ENCODE measurements around the gene RPUSD1.

RPUSD1 gene

GRCh38 chr16:739560-740458 lies 48.4 kb downstream of the RPUSD1 start:
- Histone ChIP-seq H3K27me3 (replicated peaks; ENCODE audit: control insufficient read depth, insufficient read depth, low read length) (no peaks in the 10 kb centered on the region), H3K36me3 (ENCODE audit: control insufficient read depth, insufficient read depth, low read length) (peaks cover 2% of the 10 kb centered on the region; the same call in 1 of the 2 replicates), H3K4me3 (replicated peaks; ENCODE audit: low read depth, low read length) (peak overlapping the region; percentile 94)
- TF ChIP-seq CTCF (IDR thresholded peaks at IDR 0.05; ENCODE audit: insufficient read depth, low read length, poor library complexity, severe bottlenecking), result no peak
- DNase-seq (ENCODE audit: extremely low read depth, insufficient read length), result peak; percentile 25

DNA sequence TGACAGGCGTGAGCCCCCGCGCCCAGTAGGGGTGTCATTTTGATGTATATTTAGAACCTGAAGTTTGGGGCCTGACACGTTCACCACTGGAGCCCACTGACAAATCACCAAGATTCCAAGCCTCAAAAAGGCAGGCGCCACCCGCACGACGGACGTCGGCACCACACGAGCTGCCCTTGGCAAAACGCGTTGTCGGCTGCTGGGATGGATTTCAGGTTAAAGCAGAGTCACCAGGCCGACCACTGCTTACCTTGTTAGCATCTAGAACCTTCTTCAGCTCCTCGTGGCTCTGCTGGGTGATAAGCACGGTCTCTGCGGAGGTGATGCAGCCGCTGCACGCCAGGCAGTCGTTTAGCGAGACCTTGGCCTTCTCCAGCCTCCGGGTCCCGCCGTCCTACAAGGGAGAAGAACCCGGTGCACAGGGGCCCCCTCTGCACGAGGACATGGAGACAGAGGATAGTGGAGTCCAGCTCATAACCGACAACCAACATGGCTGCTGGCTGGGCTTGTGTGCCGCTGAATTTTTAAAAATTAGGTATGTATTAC lies 51.2 kb downstream of the RPUSD1 start:
- no peak for TF ChIP-seq CTCF (IDR thresholded peaks at IDR 0.05; ENCODE audit: insufficient read depth, low read length, poor library complexity, severe bottlenecking)
- no peak overlapping the region for H3K4me3 ChIP-seq (replicated peaks; ENCODE audit: low read depth, low read length)
- DNase-seq (ENCODE audit: extremely low read depth, insufficient read length), result peak; percentile 20
- peaks cover 19% of the 10 kb centered on the region for H3K36me3 ChIP-seq (ENCODE audit: control insufficient read depth, insufficient read depth, low read length)
- no peaks in the 10 kb centered on the region for H3K27me3 ChIP-seq (replicated peaks; ENCODE audit: control insufficient read depth, insufficient read depth, low read length)

DNA sequence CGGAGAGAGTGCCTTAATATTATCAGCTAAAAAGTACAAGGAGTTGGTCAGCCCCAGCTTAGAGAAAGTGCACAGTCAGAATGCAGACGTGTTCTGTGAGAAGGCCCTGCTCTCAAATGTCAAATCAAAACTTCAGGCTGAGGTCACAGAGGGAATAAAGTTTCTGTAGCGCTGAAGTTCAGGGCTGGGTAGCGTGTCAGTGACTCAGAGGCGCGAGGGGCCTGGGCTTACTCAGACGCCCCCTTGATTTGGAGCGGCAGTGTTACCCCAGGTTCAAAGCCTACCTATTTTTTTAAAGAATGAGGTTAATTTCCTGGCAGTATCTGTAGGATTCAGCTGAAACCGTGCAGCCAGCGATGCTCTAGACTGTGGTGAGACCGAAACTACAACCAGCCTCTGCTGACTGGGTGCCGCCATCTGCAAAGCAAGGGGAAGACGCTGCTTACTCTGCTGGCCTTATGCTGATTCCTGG lies 52.2 kb downstream of the RPUSD1 start:
- TF ChIP-seq CTCF (IDR thresholded peaks at IDR 0.05; ENCODE audit: insufficient read depth, low read length, poor library complexity, severe bottlenecking), result no peak
- no peaks in the 10 kb centered on the region for H3K27me3 ChIP-seq (replicated peaks; ENCODE audit: control insufficient read depth, insufficient read depth, low read length)
- DNase-seq (ENCODE audit: extremely low read depth, insufficient read length), result peak; percentile 57
- H3K4me3 ChIP-seq (replicated peaks; ENCODE audit: low read depth, low read length), result no peak overlapping the region
- peaks cover 20% of the 10 kb centered on the region for H3K36me3 ChIP-seq (ENCODE audit: control insufficient read depth, insufficient read depth, low read length)

DNA sequence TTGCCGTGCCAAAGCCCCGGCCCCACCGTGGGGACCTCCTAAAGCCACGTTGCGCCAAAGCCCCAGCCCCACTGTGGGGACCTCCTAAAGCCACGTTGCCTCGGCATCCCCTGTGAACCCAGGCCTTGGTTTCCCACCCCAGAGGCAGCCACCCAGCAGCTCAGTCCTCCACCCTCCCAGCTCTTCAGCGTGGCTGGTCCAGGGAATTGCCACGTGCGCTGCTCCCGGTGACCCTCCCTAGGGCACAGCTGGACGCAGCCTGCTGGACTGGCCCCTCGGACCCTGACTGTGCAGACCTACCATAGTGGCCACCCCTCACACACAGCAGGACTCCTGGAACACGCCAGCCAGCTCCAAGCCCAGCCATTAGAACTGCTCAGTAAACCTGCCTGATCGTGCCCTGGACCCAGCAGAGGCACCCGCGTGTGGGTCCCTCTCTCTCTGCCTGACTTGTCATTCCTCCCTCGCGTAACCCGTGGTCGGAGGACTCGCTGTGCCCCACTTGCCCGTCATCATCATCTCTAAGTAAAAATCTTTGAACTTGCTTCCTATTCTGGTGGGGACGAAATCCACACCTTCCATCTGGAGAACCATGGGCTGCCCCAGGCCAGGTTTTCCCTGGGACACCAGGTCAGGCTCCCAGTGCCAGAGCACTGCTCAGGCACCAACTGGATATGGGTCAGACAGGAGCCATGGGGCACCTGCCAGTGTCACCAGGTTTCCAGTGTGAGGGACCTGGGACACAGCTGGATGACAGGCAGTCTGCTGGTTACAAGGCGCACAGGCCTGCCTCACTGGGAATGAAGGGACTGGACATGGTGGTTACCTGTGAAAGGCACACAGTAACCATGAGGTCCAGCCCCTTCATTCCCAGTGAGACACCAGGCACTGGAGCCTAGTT lies 53.0 kb downstream of the RPUSD1 start:
- Histone ChIP-seq H3K4me3 (replicated peaks; ENCODE audit: low read depth, low read length) (no peak overlapping the region), H3K27me3 (replicated peaks; ENCODE audit: control insufficient read depth, insufficient read depth, low read length) (no peaks in the 10 kb centered on the region), H3K36me3 (ENCODE audit: control insufficient read depth, insufficient read depth, low read length) (peaks cover 24% of the 10 kb centered on the region)
- no peak for DNase-seq (ENCODE audit: extremely low read depth, insufficient read length)
- no peak for TF ChIP-seq CTCF (IDR thresholded peaks at IDR 0.05; ENCODE audit: insufficient read depth, low read length, poor library complexity, severe bottlenecking)

Data from GM06990 (cell line).